SK-N-MC (cell line): ENCODE measurements around the gene PLA2R1.

ENCODE experiments used
- EZH2 ChIP-seq: fragments of 200-600 bp; sonication (generic); IDR thresholded peaks from one replicate; pipeline ENCODE4 v1.6.1; 2017; ENCODE audit warnings: antibody characterized with exemption
- POLR2AphosphoS5 ChIP-seq: IDR thresholded peaks from 2 replicates; pipeline ENCODE4 v1.6.1; 2012; ENCODE audit warnings: mild to moderate bottlenecking, low read depth, low read length, borderline replicate concordance

GRCh38 chr2:160109243-160109642 is 46.8 kb upstream of the PLA2R1 start:
- TF ChIP-seq EZH2: no peak
- no peak for TF ChIP-seq POLR2AphosphoS5
